Endothelial cell (in vitro differentiated cells): ENCODE measurements around the gene DHRS11. TPM values are rescaled to one million over a fixed set of nuclear protein-coding genes. Genes with fewer than 3 reads are reported as not detected.

Experiments used
- DNase-seq: peaks from one replicate; pipeline ENCODE4 v3.0.0; 2021; ENCODE audit warnings: low spot score
- H3K27ac Mint-ChIP-seq: one replicate; pipeline ENCODE4 v1.8.0; 2021; ENCODE audit warnings: mixed read lengths, inconsistent platforms; ENCODE audit not compliant: unreplicated experiment
- H3K27me3 Mint-ChIP-seq: one replicate; pipeline ENCODE4 v1.8.0; 2021; ENCODE audit warnings: mild to moderate bottlenecking, moderate library complexity, mixed read lengths, inconsistent platforms; ENCODE audit not compliant: unreplicated experiment
- H3K36me3 Mint-ChIP-seq: one replicate; pipeline ENCODE4 v1.8.0; 2021; ENCODE audit warnings: mild to moderate bottlenecking, low read depth, mixed read lengths, inconsistent platforms; ENCODE audit not compliant: unreplicated experiment
- H3K4me1 Mint-ChIP-seq: one replicate; pipeline ENCODE4 v1.8.0; 2021; ENCODE audit warnings: mild to moderate bottlenecking, mixed read lengths, inconsistent platforms; ENCODE audit not compliant: unreplicated experiment
- H3K4me3 Mint-ChIP-seq: one replicate; pipeline ENCODE4 v1.8.0; 2021; ENCODE audit warnings: mild to moderate bottlenecking, mixed read lengths, inconsistent platforms; ENCODE audit not compliant: unreplicated experiment
- H3K9me3 Mint-ChIP-seq: one replicate; pipeline ENCODE4 v1.8.0; 2021; ENCODE audit warnings: mixed read lengths, inconsistent platforms; ENCODE audit not compliant: unreplicated experiment
- CTCF ChIP-seq: fragments of 200-600 bp; sonication (generic); IDR thresholded peaks from one replicate; pipeline ENCODE4 v1.5.0; 2021; ENCODE audit warnings: antibody characterized with exemption; ENCODE audit not compliant: unreplicated experiment
- long read RNA-seq: library from polyadenylated mRNA; unstranded; transcript quantifications from one replicate; pipeline ENCODE4 v2.0.0, GENCODE V29; 2020; ENCODE audit not compliant: unreplicated experiment
- total RNA-seq: library from RNA; stranded (reverse); fragmentation: NEBNext Ultra II Directional; extraction: Animal tissue kit (Norgen Biotek cat#: 25700); gene quantifications from one replicate; pipeline ENCODE4 v1.2.1, GENCODE V29; 2021; ENCODE audit not compliant: unreplicated experiment

Gene DHRS11, protein sequence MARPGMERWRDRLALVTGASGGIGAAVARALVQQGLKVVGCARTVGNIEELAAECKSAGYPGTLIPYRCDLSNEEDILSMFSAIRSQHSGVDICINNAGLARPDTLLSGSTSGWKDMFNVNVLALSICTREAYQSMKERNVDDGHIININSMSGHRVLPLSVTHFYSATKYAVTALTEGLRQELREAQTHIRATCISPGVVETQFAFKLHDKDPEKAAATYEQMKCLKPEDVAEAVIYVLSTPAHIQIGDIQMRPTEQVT
- 3.9 TPM for total RNA-seq
- long read RNA-seq, partial matches to known transcripts, result 0 of 3 reads
- long read RNA-seq, other reads (novel, unspliced or antisense), result 0 of 3 reads

DNA sequence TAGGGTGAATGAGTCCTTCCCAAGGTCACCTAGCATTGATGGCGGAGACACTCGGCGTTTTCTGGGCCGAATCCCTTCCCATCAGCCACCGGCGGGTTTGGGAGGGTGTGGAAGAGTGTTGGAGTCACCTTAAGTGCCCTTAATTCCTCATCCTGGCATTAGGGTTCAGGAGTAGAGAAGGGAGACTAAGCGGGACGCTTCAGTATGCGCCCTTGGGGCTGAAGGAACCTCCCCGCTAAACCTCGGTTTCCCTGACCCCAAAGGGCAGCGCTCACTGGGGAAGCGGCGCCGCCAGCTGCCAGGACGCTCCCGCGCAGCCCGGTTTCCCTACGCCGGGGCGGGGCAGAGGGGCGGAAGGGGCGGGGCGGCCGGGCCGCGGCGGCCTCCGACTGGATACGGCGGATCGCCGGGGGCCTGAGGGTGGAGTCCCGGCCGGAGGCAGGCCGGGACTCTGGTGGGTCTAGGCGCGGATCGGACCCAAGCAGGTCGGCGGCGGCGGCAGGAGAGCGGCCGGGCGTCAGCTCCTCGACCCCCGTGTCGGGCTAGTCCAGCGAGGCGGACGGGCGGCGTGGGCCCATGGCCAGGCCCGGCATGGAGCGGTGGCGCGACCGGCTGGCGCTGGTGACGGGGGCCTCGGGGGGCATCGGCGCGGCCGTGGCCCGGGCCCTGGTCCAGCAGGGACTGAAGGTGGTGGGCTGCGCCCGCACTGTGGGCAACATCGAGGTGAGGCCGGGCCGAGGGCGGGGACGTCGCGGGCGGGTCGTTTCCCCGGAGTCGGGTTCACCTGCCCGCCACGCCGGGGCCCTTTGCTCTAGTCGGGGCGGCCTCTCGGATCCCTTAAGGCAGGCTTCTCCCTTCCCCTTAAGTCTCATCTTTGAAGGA lies at the start of gene DHRS11:
DHRS11 (plus strand) TSS at position 446 of the 882 bp plus-strand sequence; CDS start at position 577, 131 bp downstream.
- DNase-seq, result peak; percentile 85

GRCh38 chr17:36542755-36543154 lies 48.9 kb upstream of the DHRS11 start:
- peaks cover 12% of the 10 kb centered on the region for H3K36me3 Mint-ChIP-seq
- DNase-seq, result no peak
- H3K4me1 Mint-ChIP-seq, result peaks cover 12% of the 10 kb centered on the region
- no peaks in the 10 kb centered on the region for H3K9me3 Mint-ChIP-seq
- H3K4me3 Mint-ChIP-seq, result no peak overlapping the region
- TF ChIP-seq CTCF, result no peak
- H3K27ac Mint-ChIP-seq, result no peak overlapping the region
- H3K27me3 Mint-ChIP-seq, result peaks cover 10% of the 10 kb centered on the region

More for the DNA sequence above, at the start of gene DHRS11:
- H3K4me1 Mint-ChIP-seq, result peaks cover 13% of the 10 kb centered on the region
- H3K9me3 Mint-ChIP-seq, result no peaks in the 10 kb centered on the region
- H3K27me3 Mint-ChIP-seq, result peaks cover 3% of the 10 kb centered on the region
- TF ChIP-seq CTCF, result no peak
- H3K36me3 Mint-ChIP-seq, result peaks cover 18% of the 10 kb centered on the region
- peak within 1 kb of the TSS; percentile 91 for H3K4me3 Mint-ChIP-seq
- peak within 1 kb of the TSS; percentile 71 for H3K27ac Mint-ChIP-seq

DNA sequence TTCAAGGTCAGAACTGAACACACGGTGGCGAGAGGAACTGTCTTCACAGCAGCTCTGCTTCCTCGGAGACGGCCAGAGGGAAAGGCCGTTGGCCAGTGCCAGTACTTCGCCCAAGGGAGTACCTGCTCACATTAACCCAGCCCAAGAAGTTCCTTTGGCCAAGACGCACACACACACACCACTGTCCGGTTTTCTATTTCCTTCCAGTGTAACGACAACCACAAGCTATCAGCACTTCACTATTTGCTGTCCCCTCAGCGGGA lies 47.7 kb upstream of the DHRS11 start:
- DNase-seq, result no peak
- Mint-ChIP-seq H3K4me3 (peak overlapping the region; percentile 98), H3K4me1 (peaks cover 16% of the 10 kb centered on the region), H3K36me3 (peaks cover 7% of the 10 kb centered on the region), H3K27me3 (peaks cover 10% of the 10 kb centered on the region), H3K9me3 (no peaks in the 10 kb centered on the region), H3K27ac (peak overlapping the region; percentile 97)
- TF ChIP-seq CTCF, result no peak

DNA sequence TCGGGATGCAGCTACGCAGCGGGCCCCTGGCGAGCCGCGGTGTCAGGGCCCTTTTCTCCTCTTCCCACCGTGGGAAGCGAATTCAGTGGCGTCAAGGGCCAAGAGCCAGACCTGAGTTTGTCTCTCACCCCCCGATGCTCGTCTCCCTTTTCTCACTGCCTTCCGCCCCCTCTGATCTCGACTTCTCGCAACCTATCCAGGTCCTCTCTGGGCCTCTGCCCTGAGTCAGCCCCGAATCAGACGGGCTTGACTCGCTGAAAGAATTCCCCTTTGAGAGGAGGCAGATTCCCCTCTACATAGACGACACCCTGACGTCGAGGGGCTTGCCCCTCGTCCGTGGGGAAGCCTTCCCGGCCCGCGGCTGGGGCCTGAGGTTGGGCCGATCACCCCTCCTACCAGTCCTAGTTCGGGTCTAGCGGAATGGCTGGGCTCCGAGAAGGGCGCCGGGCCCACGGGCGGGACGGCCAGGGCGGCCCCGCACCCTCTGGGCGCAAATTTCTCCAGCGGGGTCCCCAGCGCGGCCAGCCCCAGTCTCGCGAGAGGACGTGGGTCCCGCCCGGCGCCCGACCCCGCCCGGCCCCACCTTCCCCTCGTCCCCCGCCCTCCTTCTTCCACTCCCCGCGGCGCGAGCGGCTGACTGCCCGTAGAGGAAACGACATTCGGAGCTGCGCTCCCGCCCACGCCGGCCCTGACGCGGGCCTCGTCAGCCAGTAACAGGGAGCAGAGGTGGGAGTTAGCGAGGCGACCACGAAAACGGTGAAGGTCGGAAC lies 47.2 kb upstream of the DHRS11 start, which contains the start of gene GGNBP2:
GGNBP2 (plus strand) TSS at position 613 of the 770 bp plus-strand sequence. CDS start 806 bp downstream, outside the sequence.
- peak within 1 kb of the TSS; percentile 97 for H3K27ac Mint-ChIP-seq
- peaks cover 7% of the 10 kb centered on the region for H3K36me3 Mint-ChIP-seq
- H3K4me1 Mint-ChIP-seq, result peaks cover 16% of the 10 kb centered on the region
- TF ChIP-seq CTCF, result no peak
- H3K27me3 Mint-ChIP-seq, result peaks cover 10% of the 10 kb centered on the region
- DNase-seq, result peak; percentile 95
- H3K4me3 Mint-ChIP-seq, result peak within 1 kb of the TSS; percentile 98
- no peaks in the 10 kb centered on the region for H3K9me3 Mint-ChIP-seq
